Measurements from ENCODE around the gene FOLR3.

Gene FOLR3

GRCh38 chr11:72144807-72145565 lies 9.5 kb downstream of the FOLR3 start:
- POLR2A ChIA-PET: interaction anchor here (1.2 to 1.3 kb wide), 2 partner anchors 33 to 120 kb away, joined by 3 to 10 read pairs; partner anchors contain the start of gene ANAPC15
- CTCF ChIA-PET: interaction anchor here (0.6 to 2.9 kb wide), 27 partner anchors 8 to 1738 kb away, joined by 3 to 35 read pairs (median 5); no protein-coding TSS in a partner anchor
- TF ChIP-seq SCRT2 (tag by site-specific recombination; IDR thresholded peaks at IDR 0.05): peak; percentile 83
- no peak for TF ChIP-seq ZSCAN5A (tag by site-specific recombination; IDR thresholded peaks at IDR 0.05)
- no peak for TF ChIP-seq ZNF350 (tag by site-specific recombination; IDR thresholded peaks at IDR 0.05)
- TF ChIP-seq ZNF670 (tag by site-specific recombination; IDR thresholded peaks at IDR 0.05; ENCODE audit: low read depth): no peak
- no peak for TF ChIP-seq ZNF184 (tag by site-specific recombination; IDR thresholded peaks at IDR 0.05)
- TF ChIP-seq ZNF707 (tag by site-specific recombination; IDR thresholded peaks at IDR 0.05): no peak
- no peak for TF ChIP-seq ZNF274 (IDR thresholded peaks at IDR 0.05; ENCODE audit: low read length)
- TF ChIP-seq ZNF274 (tag by site-specific recombination; IDR thresholded peaks at IDR 0.05; ENCODE audit: borderline replicate concordance): no peak
- no peak for TF ChIP-seq PRDM2 (tag by site-specific recombination; IDR thresholded peaks at IDR 0.05; ENCODE audit: borderline replicate concordance)
- no peak for TF ChIP-seq ZBTB20 (tag by site-specific recombination; IDR thresholded peaks at IDR 0.05)
- no peak for TF ChIP-seq ZNF132 (tag by site-specific recombination; IDR thresholded peaks at IDR 0.05; ENCODE audit: borderline replicate concordance)
- 0 out of 2 replicates have a peak, but pooled peaks have one; percentile 30 for TF ChIP-seq SCRT1 (tag by site-specific recombination; IDR thresholded peaks at IDR 0.05; ENCODE audit: borderline replicate concordance)
- no peak for TF ChIP-seq ZNF76 (tag by site-specific recombination; IDR thresholded peaks at IDR 0.05; ENCODE audit: borderline replicate concordance, low read depth)
- no peak for TF ChIP-seq ZBTB1 (tag by site-specific recombination; IDR thresholded peaks at IDR 0.05)
- TF ChIP-seq KLF17 (tag by site-specific recombination; IDR thresholded peaks at IDR 0.05): no peak
- Histone ChIP-seq H3K27ac (ENCODE audit: extremely low read depth, low read depth, low read length) (no peak overlapping the region), H3K4me3 (ENCODE audit: low read depth, low read length) (no peak overlapping the region), H3K36me3 (ENCODE audit: control insufficient read depth in 2 of 2, insufficient read depth in 1 of 2, low read length in 2 of 2) (no peaks in the 10 kb centered on the region), H3K9me3 (ENCODE audit: control insufficient read depth, insufficient read depth, low read depth, low read length) (no peaks in the 10 kb centered on the region), H3K4me1 (ENCODE audit: control insufficient read depth, insufficient read depth, low read length) (no peaks in the 10 kb centered on the region)

- Histone ChIP-seq H3K4me3 (ENCODE audit: low read depth, low read length) (no peak overlapping the region), H3K27ac (ENCODE audit: extremely low read depth, low read depth, low read length) (no peak overlapping the region), H3K9me3 (ENCODE audit: control insufficient read depth, insufficient read depth, low read depth, low read length) (no peaks in the 10 kb centered on the region), H3K36me3 (ENCODE audit: control insufficient read depth in 2 of 2, insufficient read depth in 1 of 2, low read length in 2 of 2) (no peaks in the 10 kb centered on the region), H3K4me1 (ENCODE audit: control insufficient read depth, insufficient read depth, low read length) (no peaks in the 10 kb centered on the region)
- CTCF ChIA-PET: interaction anchor here (0.6 to 1.9 kb wide), 7 partner anchors 14 to 381 kb away, joined by 3 to 7 read pairs (median 3); no protein-coding TSS in a partner anchor
- POLR2A ChIA-PET: no interaction called here
- TF ChIP-seq PRDM2 (tag by site-specific recombination; IDR thresholded peaks at IDR 0.05; ENCODE audit: borderline replicate concordance) (no peak), ZBTB17 (tag by site-specific recombination; IDR thresholded peaks at IDR 0.05) (no peak)
Observed at GRCh38 chr11:72146625-72147024, 11.1 kb downstream of the FOLR3 start.

Data from HEK293 (cell line).